Smooth muscle cell (in vitro differentiated cells): Measurements from ENCODE around the gene FOLR1. TPM values are rescaled to one million over a fixed set of nuclear protein-coding genes. Genes with fewer than 3 reads are reported as not detected.
"Not testable (repeated sequence)": the region's sequence is repeated elsewhere in the genome, so short reads cannot be mapped to it uniquely, and the experiment has no call there.

Experiments
- DNase-seq: peaks from one replicate; lab custom pipeline; 2025; ENCODE audit not compliant: unreplicated experiment; lab: John Stamatoyannopoulos, UW
- H2AFZ ChIP-seq: fragments of 200-600 bp; sonication (generic); 2 replicates; pipeline ENCODE4 v1.6.0; 2016; ENCODE audit warnings: antibody characterized with exemption, low read depth, mild to moderate bottlenecking
- H3F3A ChIP-seq: fragments of 200-600 bp; sonication (generic); 2 replicates; pipeline ENCODE4 v1.6.0; 2017; ENCODE audit warnings: antibody characterized with exemption, low read depth
- H3K27ac ChIP-seq: fragments of 200-600 bp; sonication (generic); 2 replicates; pipeline ENCODE4 v1.5.1; 2016; ENCODE audit warnings: low read depth, mild to moderate bottlenecking
- H3K27me3 ChIP-seq: fragments of 200-600 bp; sonication (generic); 2 replicates; pipeline ENCODE4 v1.6.1; 2016; ENCODE audit warnings: low read depth, mild to moderate bottlenecking
- H3K36me3 ChIP-seq: fragments of 200-600 bp; sonication (generic); 2 replicates; pipeline ENCODE4 v1.5.1; 2016; ENCODE audit warnings: low read depth
- H3K4me1 ChIP-seq: fragments of 200-600 bp; sonication (generic); 2 replicates; pipeline ENCODE4 v1.5.1; 2016; ENCODE audit warnings: low read depth
- H3K4me2 ChIP-seq: fragments of 200-600 bp; sonication (generic); 2 replicates; pipeline ENCODE4 v1.6.0; 2016; ENCODE audit warnings: mild to moderate bottlenecking
- H3K4me3 ChIP-seq: fragments of 200-600 bp; sonication (generic); 2 replicates; pipeline ENCODE4 v1.5.1; 2016; ENCODE audit warnings: mild to moderate bottlenecking
- H3K79me2 ChIP-seq: fragments of 200-600 bp; sonication (generic); 2 replicates; pipeline ENCODE4 v1.6.0; 2016; ENCODE audit warnings: low read depth, mild to moderate bottlenecking
- H3K9ac ChIP-seq: fragments of 200-600 bp; sonication (generic); 2 replicates; pipeline ENCODE4 v1.6.0; 2016; ENCODE audit warnings: low read depth
- H3K9me3 ChIP-seq: fragments of 200-600 bp; sonication (generic); replicated peaks from 2 replicates; pipeline ENCODE4 v1.5.1; 2016; ENCODE audit warnings: low read depth
- H4K20me1 ChIP-seq: fragments of 200-600 bp; sonication (generic); 2 replicates; pipeline ENCODE4 v1.6.0; 2016; ENCODE audit warnings: low read depth
- CTCF ChIP-seq: fragments of 200-600 bp; sonication (generic); IDR thresholded peaks from 2 replicates; pipeline ENCODE4 v1.5.1; 2017; ENCODE audit warnings: borderline replicate concordance, mild to moderate bottlenecking, antibody characterized with exemption; ENCODE audit not compliant: insufficient read depth, poor library complexity, severe bottlenecking
- WGBS: methylation state at CpG from one replicate; pipeline ENCODE4 v1.1.7; 2016; ENCODE audit warnings: low lambda C conversion rate; 5-methylcytosine and 5-hydroxymethylcytosine counted together
- polyA plus RNA-seq: library from polyadenylated mRNA; unstranded; fragments of >200 nt; fragmentation: Nextera tagmentation; extraction: Ambion mirVana; gene quantifications from 2 replicates; pipeline ENCODE4 v1.2.1, GENCODE V29; 2016
- total RNA-seq: library from RNA; depleted of rRNA; stranded (reverse); fragments of >200 nt; gene quantifications from 2 replicates; pipeline ENCODE4 v1.2.3, GENCODE V29; 2014

The FOLR1 gene
- 8.5 and 9.4 TPM in 2 replicates for total RNA-seq
- 8.1 and 15.0 TPM in 2 replicates for polyA plus RNA-seq

- WGBS: 28% methylated on average over 5 of the region's 5 CpGs
Observed at GRCh38 chr11:72191961-72192381, at the start of gene FOLR1. Gene FOLR1, plus strand, starts transcription at chr11:72192140. Its CDS starts 34 bp downstream, at chr11:72192174.

GRCh38 chr11:72142543-72142942, 49.4 kb upstream of the FOLR1 start:
- H3K9ac ChIP-seq, H3K9me3 ChIP-seq, H3K27me3 ChIP-seq, H3K4me1 ChIP-seq, H3K4me2 ChIP-seq, DNase-seq, H3K36me3 ChIP-seq, H3K27ac ChIP-seq, H2AFZ ChIP-seq, H4K20me1 ChIP-seq, H3K79me2 ChIP-seq, H3K4me3 ChIP-seq, H3F3A ChIP-seq: not testable (repeated sequence)
- no CpG with 5 or more reads among the region's 1 CpG for WGBS

More at GRCh38 chr11:72191961-72192381, at the start of gene FOLR1:
- Histone ChIP-seq H4K20me1 (no peaks in the 10 kb centered on the region), H3K4me2 (peak within 1 kb of the TSS; percentile 14), H3F3A (no peaks in the 10 kb centered on the region), H3K27ac (peak within 1 kb of the TSS; percentile 23), H3K9ac (no peak within 1 kb of the TSS), H3K9me3 (no peaks in the 10 kb centered on the region), H3K4me3 (no peak within 1 kb of the TSS), H3K27me3 (no peaks in the 10 kb centered on the region), H3K36me3 (no peaks in the 10 kb centered on the region), H3K79me2 (no peaks in the 10 kb centered on the region), H2AFZ (no peak within 1 kb of the TSS), H3K4me1 (peaks cover 10% of the 10 kb centered on the region)
- DNase-seq: no peak
- TF ChIP-seq CTCF: no peak

GRCh38 chr11:72144807-72145565, 47.0 kb upstream of the FOLR1 start:
- H3K9ac ChIP-seq: no peak overlapping the region
- no peaks in the 10 kb centered on the region for H3K36me3 ChIP-seq
- H3K79me2 ChIP-seq: no peaks in the 10 kb centered on the region
- H3K4me3 ChIP-seq: no peak overlapping the region
- no peak for TF ChIP-seq CTCF
- no peak overlapping the region for H2AFZ ChIP-seq
- H4K20me1 ChIP-seq: no peaks in the 10 kb centered on the region
- no peak overlapping the region for H3K4me2 ChIP-seq
- no peaks in the 10 kb centered on the region for H3K4me1 ChIP-seq
- WGBS: 83% methylated on average over 4 of the region's 4 CpGs
- no peaks in the 10 kb centered on the region for H3K9me3 ChIP-seq
- no peaks in the 10 kb centered on the region for H3F3A ChIP-seq
- no peak for DNase-seq
- H3K27me3 ChIP-seq: no peaks in the 10 kb centered on the region
- no peak overlapping the region for H3K27ac ChIP-seq

GRCh38 chr11:72146625-72147024, 45.3 kb upstream of the FOLR1 start:
- H3F3A ChIP-seq: no peaks in the 10 kb centered on the region
- H3K9me3 ChIP-seq: no peaks in the 10 kb centered on the region
- no peak for DNase-seq
- no peak overlapping the region for H2AFZ ChIP-seq
- H3K4me3 ChIP-seq: no peak overlapping the region
- no peaks in the 10 kb centered on the region for H3K27me3 ChIP-seq
- H3K36me3 ChIP-seq: no peaks in the 10 kb centered on the region
- WGBS: 42% methylated on average over 2 of the region's 2 CpGs
- H3K4me2 ChIP-seq: no peak overlapping the region
- H3K27ac ChIP-seq: no peak overlapping the region
- H3K4me1 ChIP-seq: no peaks in the 10 kb centered on the region
- H4K20me1 ChIP-seq: no peaks in the 10 kb centered on the region
- TF ChIP-seq CTCF: no peak
- H3K9ac ChIP-seq: no peak overlapping the region
- no peaks in the 10 kb centered on the region for H3K79me2 ChIP-seq
